ENCODE measurements around the gene CHD9NB. TPM values are rescaled to one million over a fixed set of nuclear protein-coding genes. Genes with fewer than 3 reads are reported as not detected.

CHD9NB gene
- total and polyA plus RNA-seq, 10 of the 15 experiments (the other 5 are each of a cell fraction or from before 2014, with no cell fraction given), result 0.14 to 1.6 (median 0.73) TPM

- no peak; the same call in 1 of the 2 replicates for TF ChIP-seq ZNF217 (IDR thresholded peaks at IDR 0.05)
- no peak for TF ChIP-seq JUNB (IDR thresholded peaks at IDR 0.05)
- TF ChIP-seq RELB (IDR thresholded peaks at IDR 0.05; ENCODE audit: low read depth), result peak; percentile 87
- TF ChIP-seq, protein P1, sequence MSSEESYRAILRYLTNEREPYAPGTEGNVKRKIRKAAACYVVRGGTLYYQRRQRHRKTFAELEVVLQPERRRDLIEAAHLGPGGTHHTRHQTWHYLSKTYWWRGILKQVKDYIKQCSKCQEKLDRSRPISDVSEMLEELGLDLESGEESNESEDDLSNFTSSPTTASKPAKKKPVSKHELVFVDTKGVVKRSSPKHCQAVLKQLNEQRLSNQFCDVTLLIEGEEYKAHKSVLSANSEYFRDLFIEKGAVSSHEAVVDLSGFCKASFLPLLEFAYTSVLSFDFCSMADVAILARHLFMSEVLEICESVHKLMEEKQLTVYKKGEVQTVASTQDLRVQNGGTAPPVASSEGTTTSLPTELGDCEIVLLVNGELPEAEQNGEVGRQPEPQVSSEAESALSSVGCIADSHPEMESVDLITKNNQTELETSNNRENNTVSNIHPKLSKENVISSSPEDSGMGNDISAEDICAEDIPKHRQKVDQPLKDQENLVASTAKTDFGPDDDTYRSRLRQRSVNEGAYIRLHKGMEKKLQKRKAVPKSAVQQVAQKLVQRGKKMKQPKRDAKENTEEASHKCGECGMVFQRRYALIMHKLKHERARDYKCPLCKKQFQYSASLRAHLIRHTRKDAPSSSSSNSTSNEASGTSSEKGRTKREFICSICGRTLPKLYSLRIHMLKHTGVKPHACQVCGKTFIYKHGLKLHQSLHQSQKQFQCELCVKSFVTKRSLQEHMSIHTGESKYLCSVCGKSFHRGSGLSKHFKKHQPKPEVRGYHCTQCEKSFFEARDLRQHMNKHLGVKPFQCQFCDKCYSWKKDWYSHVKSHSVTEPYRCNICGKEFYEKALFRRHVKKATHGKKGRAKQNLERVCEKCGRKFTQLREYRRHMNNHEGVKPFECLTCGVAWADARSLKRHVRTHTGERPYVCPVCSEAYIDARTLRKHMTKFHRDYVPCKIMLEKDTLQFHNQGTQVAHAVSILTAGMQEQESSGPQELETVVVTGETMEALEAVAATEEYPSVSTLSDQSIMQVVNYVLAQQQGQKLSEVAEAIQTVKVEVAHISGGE (CRISPR knock-in tag; IDR thresholded peaks at IDR 0.05), result no peak
- TF ChIP-seq KAT2A (conservative IDR thresholded peaks at IDR 0.05; ENCODE audit: control insufficient read depth, low read depth, low read length), result no peak
- peak; percentile 42 for TF ChIP-seq RELA (IDR thresholded peaks at IDR 0.05; ENCODE audit: borderline replicate concordance, partially characterized antibody)
- TF ChIP-seq, protein P2, sequence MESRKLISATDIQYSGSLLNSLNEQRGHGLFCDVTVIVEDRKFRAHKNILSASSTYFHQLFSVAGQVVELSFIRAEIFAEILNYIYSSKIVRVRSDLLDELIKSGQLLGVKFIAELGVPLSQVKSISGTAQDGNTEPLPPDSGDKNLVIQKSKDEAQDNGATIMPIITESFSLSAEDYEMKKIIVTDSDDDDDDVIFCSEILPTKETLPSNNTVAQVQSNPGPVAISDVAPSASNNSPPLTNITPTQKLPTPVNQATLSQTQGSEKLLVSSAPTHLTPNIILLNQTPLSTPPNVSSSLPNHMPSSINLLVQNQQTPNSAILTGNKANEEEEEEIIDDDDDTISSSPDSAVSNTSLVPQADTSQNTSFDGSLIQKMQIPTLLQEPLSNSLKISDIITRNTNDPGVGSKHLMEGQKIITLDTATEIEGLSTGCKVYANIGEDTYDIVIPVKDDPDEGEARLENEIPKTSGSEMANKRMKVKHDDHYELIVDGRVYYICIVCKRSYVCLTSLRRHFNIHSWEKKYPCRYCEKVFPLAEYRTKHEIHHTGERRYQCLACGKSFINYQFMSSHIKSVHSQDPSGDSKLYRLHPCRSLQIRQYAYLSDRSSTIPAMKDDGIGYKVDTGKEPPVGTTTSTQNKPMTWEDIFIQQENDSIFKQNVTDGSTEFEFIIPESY (IDR thresholded peaks at IDR 0.05), result no peak
- TF ChIP-seq, protein P3, sequence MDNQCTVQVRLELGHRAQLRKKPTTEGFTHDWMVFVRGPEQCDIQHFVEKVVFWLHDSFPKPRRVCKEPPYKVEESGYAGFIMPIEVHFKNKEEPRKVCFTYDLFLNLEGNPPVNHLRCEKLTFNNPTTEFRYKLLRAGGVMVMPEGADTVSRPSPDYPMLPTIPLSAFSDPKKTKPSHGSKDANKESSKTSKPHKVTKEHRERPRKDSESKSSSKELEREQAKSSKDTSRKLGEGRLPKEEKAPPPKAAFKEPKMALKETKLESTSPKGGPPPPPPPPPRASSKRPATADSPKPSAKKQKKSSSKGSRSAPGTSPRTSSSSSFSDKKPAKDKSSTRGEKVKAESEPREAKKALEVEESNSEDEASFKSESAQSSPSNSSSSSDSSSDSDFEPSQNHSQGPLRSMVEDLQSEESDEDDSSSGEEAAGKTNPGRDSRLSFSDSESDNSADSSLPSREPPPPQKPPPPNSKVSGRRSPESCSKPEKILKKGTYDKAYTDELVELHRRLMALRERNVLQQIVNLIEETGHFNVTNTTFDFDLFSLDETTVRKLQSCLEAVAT (IDR thresholded peaks at IDR 0.05), result peak; percentile 98
- no peak for TF ChIP-seq SMARCA5 (IDR thresholded peaks at IDR 0.05)
- TF ChIP-seq MTA2 (IDR thresholded peaks at IDR 0.05; ENCODE audit: low read depth), result peak; percentile 98
- TF ChIP-seq, protein P4, sequence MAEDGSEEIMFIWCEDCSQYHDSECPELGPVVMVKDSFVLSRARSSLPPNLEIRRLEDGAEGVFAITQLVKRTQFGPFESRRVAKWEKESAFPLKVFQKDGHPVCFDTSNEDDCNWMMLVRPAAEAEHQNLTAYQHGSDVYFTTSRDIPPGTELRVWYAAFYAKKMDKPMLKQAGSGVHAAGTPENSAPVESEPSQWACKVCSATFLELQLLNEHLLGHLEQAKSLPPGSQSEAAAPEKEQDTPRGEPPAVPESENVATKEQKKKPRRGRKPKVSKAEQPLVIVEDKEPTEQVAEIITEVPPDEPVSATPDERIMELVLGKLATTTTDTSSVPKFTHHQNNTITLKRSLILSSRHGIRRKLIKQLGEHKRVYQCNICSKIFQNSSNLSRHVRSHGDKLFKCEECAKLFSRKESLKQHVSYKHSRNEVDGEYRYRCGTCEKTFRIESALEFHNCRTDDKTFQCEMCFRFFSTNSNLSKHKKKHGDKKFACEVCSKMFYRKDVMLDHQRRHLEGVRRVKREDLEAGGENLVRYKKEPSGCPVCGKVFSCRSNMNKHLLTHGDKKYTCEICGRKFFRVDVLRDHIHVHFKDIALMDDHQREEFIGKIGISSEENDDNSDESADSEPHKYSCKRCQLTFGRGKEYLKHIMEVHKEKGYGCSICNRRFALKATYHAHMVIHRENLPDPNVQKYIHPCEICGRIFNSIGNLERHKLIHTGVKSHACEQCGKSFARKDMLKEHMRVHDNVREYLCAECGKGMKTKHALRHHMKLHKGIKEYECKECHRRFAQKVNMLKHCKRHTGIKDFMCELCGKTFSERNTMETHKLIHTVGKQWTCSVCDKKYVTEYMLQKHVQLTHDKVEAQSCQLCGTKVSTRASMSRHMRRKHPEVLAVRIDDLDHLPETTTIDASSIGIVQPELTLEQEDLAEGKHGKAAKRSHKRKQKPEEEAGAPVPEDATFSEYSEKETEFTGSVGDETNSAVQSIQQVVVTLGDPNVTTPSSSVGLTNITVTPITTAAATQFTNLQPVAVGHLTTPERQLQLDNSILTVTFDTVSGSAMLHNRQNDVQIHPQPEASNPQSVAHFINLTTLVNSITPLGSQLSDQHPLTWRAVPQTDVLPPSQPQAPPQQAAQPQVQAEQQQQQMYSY (CRISPR knock-in tag; IDR thresholded peaks at IDR 0.05), result no peak
- TF ChIP-seq SMAD1 (IDR thresholded peaks at IDR 0.05; ENCODE audit: low read depth, partially characterized antibody), result no peak
- peak; percentile 44; the same call in 1 of the 2 replicates for TF ChIP-seq RUNX3 (IDR thresholded peaks at IDR 0.05; ENCODE audit: low read length)
- peak; percentile 98 for TF ChIP-seq NR2F1 (conservative IDR thresholded peaks at IDR 0.05)
- TF ChIP-seq MEF2A (IDR thresholded peaks at IDR 0.05; ENCODE audit: insufficient read depth, low read depth, low read length), result no peak
- TF ChIP-seq BMI1 (IDR thresholded peaks at IDR 0.05; ENCODE audit: borderline replicate concordance), result no peak
- TF ChIP-seq JUND (IDR thresholded peaks at IDR 0.05; ENCODE audit: low read depth, low read length), result 0 out of 2 replicates have a peak, but pooled peaks have one; percentile 14
These were observed 46.8 kb upstream of the CHD9NB start (continued) for GRCh38 chr16:53099318-53100130.

All from GM12878 (cell line).